ENCODE results near the gene ACTR1B.

- TF ChIP-seq CTCF (IDR thresholded peaks at IDR 0.05; ENCODE audit: low read depth, low read length) (peak; percentile 51), EZH2phosphoT487 (IDR thresholded peaks at IDR 0.05; ENCODE audit: low read depth) (no peak)
Observed at GRCh38 chr2:97663962-97664635, at the start of gene ACTR1B.
